AG04449 (cell line): Measurements from ENCODE around the gene FAM53B.

ENCODE experiments used
- CTCF ChIA-PET: fragments of 350-600 bp; formaldehyde crosslinking; extraction: SDS; loops from one replicate; lab custom pipeline; 2021; ENCODE audit warnings: antibody characterized with exemption; lab: Yijun Ruan, JAX
- POLR2A ChIA-PET: fragments of 400-600, 350-600 bp; formaldehyde crosslinking; extraction: SDS; loops from one replicate; lab custom pipeline; 2020; ENCODE audit warnings: antibody characterized with exemption, inconsistent platforms; lab: Yijun Ruan, JAX
- DNase-seq: peaks from one replicate; pipeline ENCODE4 v3.0.0-alpha.2; 2010; ENCODE audit warnings: low read depth, low spot score
- H3K4me3 ChIP-seq: 2 replicates; pipeline ENCODE4 v1.5.1; 2011; ENCODE audit warnings: low read depth, mild to moderate bottlenecking, control low read depth, low read length
- TF ChIP-seq, protein P1 (sequence below): IDR thresholded peaks from one replicate; pipeline ENCODE4 v1.5.1; 2011; ENCODE audit warnings: mild to moderate bottlenecking, moderate library complexity, low read length, control low read depth, inconsistent platforms; ENCODE audit not compliant: insufficient read depth; ENCODE audit errors: missing control alignments

Gene FAM53B

DNA sequence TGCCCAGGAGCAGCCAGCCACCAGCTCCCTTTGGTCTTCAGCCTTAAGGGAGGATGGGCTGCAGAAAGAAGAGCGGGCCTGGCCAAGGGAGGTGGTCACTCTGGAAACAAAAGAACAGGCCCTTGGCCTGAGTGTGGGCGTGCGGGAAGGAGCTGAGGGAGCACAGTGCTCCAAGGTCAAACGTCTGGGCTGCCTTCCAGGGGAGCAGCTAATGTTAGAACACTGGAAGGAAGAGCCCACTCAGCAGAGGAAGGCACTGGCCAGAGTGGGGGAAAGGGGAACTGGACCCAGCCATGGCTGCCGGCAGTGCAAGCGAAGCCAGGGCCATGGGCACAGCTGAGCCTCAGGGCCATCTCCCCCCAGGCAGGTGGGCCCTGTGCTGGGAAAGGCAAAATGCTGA, 42.7 kb downstream of the FAM53B start:
- H3K4me3 ChIP-seq, result no peak overlapping the region
- CTCF ChIA-PET, result interaction anchor here (2.1 kb wide), 1 partner anchor 40 kb away, joined by 9 read pairs; no protein-coding TSS in a partner anchor
- no peak for DNase-seq
- TF ChIP-seq, protein P1, sequence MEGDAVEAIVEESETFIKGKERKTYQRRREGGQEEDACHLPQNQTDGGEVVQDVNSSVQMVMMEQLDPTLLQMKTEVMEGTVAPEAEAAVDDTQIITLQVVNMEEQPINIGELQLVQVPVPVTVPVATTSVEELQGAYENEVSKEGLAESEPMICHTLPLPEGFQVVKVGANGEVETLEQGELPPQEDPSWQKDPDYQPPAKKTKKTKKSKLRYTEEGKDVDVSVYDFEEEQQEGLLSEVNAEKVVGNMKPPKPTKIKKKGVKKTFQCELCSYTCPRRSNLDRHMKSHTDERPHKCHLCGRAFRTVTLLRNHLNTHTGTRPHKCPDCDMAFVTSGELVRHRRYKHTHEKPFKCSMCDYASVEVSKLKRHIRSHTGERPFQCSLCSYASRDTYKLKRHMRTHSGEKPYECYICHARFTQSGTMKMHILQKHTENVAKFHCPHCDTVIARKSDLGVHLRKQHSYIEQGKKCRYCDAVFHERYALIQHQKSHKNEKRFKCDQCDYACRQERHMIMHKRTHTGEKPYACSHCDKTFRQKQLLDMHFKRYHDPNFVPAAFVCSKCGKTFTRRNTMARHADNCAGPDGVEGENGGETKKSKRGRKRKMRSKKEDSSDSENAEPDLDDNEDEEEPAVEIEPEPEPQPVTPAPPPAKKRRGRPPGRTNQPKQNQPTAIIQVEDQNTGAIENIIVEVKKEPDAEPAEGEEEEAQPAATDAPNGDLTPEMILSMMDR, result no peak
- POLR2A ChIA-PET, result no interaction called here

DNA sequence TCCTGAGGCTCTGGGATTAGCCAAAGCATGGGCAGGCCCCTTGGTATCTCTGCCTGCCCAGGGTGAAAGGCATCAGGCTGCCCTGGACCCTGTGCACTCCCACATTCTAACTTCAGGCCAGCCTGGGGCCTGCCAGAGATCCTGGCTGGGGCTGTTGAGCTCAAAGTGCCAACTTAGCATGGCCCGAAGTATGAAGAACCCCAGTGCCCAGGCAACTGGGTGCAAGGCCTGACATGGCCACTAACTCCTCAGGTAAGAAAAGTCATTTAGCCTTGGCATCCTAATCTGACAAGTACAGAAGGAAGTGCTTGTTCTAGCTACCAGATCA, 43.2 kb downstream of the FAM53B start:
- TF ChIP-seq, protein P1, result no peak
- H3K4me3 ChIP-seq, result no peak overlapping the region
- ChIA-PET CTCF (interaction anchor here (2.1 kb wide), 1 partner anchor 40 kb away, joined by 9 read pairs; no protein-coding TSS in a partner anchor), POLR2A (no interaction called here)
- no peak for DNase-seq

DNA sequence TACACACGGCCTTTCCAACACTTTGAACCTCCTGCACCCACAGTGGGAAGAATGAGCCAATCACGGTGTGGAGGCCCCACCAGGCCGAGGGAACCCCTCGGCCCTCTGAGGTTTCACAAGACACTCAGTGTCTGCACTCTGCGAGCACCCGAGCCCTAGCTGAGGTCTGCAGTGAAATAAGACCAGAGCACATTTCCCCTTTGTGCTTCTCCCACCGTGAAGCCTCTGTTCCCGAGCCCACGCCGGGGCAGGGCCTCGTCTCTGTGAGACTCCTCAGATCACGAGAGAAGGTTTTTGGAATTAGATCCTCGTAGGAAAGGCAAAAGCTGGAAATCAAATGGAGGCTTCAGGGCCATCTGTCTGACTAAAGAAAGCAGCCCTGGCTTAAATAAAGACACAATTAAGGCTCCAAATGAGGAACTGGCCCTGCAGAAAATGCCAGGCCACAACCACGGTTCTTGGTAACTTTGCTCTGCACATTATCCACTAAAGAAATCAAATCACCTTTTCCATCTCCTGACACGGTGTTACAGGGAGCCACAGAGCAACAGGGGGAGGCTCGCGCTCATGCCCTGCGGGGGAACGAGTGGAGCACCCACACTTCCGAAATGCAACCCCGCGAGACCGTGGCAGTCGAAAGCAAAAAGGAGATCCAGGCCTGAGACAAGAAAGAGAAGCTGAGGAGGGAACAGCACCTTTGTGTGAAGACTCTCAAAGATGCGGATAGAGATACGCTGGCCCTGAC, 43.7 kb downstream of the FAM53B start:
- DNase-seq, result no peak
- ChIA-PET CTCF (interaction anchor here (2.1 kb wide), 1 partner anchor 41 kb away, joined by 9 read pairs; no protein-coding TSS in a partner anchor), POLR2A (no interaction called here)
- TF ChIP-seq, protein P1, result no peak
- H3K4me3 ChIP-seq, result no peak overlapping the region

DNA sequence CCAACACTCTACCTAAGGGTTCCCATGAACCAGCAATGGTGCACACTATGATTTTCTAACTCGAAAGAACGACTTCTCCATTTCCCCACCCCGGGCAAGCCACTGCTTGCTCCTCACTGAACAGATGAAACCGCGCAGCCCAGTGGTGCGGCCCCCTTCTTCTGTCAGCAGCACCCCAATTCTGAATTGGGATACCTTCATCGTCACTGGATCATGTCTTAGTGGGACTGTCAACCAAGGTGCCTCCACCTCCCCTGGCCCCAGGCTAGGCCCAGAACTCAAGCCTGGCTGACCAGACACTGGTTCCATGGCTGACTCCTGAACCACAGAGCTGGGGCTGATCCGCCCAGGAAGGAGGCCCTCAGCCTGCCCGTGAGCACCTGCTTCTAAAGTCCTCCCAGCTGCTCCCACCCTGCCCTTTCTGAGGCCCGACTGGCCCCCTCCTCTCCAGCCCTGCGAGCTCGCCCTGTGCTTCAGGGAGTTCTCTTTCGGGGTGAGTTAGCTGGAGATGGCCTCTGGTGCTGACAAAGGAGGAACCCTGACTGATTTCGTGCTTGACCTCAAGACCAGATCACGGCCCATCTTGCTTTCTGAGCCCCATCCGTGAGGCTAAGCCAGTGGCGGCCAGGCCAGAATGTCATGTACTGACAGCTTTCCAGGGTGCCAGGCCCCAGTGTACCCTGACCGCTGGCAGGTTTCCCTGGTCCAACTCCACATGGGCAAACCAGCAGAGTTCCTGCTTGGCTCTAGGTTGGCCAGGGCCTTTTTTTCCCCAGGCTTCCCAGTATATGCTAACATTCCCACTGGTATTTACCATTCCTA, 44.5 kb downstream of the FAM53B start:
- ChIA-PET POLR2A (no interaction called here), CTCF (no interaction called here)
- TF ChIP-seq, protein P1, result no peak
- DNase-seq, result no peak
- H3K4me3 ChIP-seq, result no peak overlapping the region

DNA sequence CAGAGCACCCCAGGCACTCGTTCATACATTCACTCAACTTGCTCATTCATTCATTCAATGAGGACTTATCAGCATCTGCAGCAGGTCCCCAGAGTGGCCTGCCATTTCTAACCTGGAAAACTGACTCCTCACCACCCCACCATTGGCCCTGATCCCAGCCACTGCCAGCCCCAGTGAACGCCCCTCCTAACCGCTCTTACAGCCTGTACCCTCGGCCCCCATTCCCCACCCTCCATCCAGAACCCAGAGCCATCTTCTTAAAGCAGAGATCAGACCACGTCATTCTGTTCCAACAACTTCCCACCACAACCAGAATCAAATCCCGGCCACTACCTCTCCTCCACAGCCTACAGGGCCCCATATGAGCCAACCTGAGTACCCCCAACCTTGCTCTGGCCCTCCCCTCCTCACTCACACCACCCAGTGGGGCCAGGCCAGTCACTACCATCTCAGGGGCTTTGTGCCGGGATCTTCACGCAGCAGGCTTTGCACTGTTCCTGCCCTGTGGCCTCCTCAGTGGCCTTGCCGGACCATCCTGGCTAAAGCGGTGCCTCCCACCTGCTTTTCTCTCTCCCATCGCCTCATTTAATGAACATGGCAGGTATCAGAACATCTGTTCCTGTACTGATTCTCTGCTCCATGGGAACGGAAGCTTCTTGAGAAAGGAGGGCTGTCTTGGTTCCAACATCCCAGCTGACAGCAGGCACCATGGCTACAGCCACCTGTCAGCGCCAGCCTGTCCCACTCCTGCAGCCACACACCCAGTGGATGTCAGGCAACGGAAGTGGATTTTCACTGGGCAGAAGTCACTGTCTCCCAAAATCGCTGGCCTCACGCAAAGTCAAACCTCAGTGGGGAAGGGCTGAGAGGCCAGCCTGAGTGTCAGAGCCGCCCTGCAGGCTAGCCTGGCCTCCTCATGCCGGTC, 45.4 kb downstream of the FAM53B start:
- no peak for DNase-seq
- ChIA-PET POLR2A (no interaction called here), CTCF (no interaction called here)
- TF ChIP-seq, protein P1, result no peak
- no peak overlapping the region for H3K4me3 ChIP-seq
